Activated naive CD8-positive, alpha-beta T cell treated with anti-CD3 and anti-CD28 coated beads for 36 hours (primary cell): ENCODE data around the gene CACNG6. TPM values are rescaled to one million over a fixed set of nuclear protein-coding genes. Genes with fewer than 3 reads are reported as not detected.
A peak's percentile ranks its signal among the peaks of the same experiment; 100 is the strongest.

ENCODE experiments used
- DNase-seq: peaks from one replicate; pipeline ENCODE4 v3.0.0; 2021
- H3K27ac Mint-ChIP-seq: one replicate; pipeline ENCODE4 v1.8.0; 2022; ENCODE audit warnings: mild to moderate bottlenecking, moderate library complexity, mixed read lengths
- H3K27me3 Mint-ChIP-seq: one replicate; pipeline ENCODE4 v1.8.0; 2022; ENCODE audit warnings: mild to moderate bottlenecking, mixed read lengths
- H3K36me3 Mint-ChIP-seq: one replicate; pipeline ENCODE4 v1.8.0; 2021; ENCODE audit warnings: mild to moderate bottlenecking, mixed read lengths
- H3K4me1 Mint-ChIP-seq: one replicate; pipeline ENCODE4 v1.8.0; 2021; ENCODE audit warnings: mixed read lengths
- H3K4me3 Mint-ChIP-seq: one replicate; pipeline ENCODE4 v1.8.0; 2022; ENCODE audit warnings: mild to moderate bottlenecking, moderate library complexity, mixed read lengths
- H3K9me3 Mint-ChIP-seq: one replicate; pipeline ENCODE4 v1.8.0; 2022; ENCODE audit warnings: mixed read lengths
- total RNA-seq, 2 experiments: library from RNA; stranded (reverse); gene quantifications; one replicate each; pipeline ENCODE4 v1.2.3, GENCODE V29; 2021

The CACNG6 gene
- total RNA-seq, 2 experiments from 2014 or later: not detected

DNA sequence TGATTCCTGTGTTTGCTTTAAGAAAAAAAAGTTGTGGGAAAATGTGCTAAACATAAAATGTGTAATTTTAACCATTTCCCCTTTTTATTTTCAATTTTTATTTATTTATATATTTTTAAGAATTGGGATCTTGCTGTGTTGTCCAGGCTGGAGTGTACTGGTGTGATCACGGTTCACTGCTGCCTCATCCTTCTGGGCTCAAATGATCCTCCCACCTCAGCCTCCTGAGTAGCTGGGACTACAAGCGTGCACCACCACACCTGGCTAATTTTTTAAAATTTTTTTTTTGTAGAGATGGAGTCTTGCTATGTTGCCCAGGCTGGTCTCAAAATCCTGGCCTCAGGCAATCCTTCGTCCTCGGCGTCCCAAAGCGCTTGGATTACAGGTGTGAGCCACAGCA, 19.0 kb downstream of the CACNG6 start:
- DNase-seq: no peak
- H3K27me3 Mint-ChIP-seq: peaks cover 51% of the 10 kb centered on the region

DNA sequence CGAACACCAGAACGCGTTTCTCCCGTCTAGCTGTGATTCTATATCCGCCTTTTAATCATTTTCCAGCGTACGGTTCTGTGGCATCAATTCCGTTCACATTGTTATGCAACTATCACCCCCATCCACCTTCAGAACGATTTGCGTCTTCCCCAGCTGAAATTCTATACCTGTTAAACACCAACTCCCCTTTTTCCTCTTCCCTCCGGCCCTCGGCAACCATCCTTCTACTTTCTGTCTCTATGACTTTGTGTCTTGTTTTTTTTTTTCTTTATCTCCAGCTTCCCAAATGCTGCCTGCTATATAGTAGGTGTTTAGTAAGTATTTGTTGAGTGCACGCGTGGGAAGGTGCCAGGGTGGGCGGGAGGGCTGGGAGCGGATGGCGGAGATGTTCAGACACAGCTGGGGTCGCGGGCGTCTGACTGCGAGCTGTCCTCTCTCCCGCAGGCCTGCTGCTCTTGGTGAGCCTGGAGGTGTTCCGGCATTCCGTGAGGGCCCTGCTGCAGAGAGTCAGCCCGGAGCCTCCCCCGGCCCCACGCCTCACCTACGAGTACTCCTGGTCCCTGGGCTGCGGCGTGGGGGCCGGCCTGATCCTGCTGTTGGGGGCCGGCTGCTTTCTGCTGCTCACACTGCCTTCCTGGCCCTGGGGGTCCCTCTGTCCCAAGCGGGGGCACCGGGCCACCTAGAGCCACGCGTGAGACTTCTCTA, 20.2 kb downstream of the CACNG6 start:
- no peak for DNase-seq
- no peaks in the 10 kb centered on the region for H3K9me3 Mint-ChIP-seq
- no peak overlapping the region for H3K27ac Mint-ChIP-seq
- no peaks in the 10 kb centered on the region for H3K4me1 Mint-ChIP-seq
- H3K36me3 Mint-ChIP-seq: no peaks in the 10 kb centered on the region
- peaks cover 56% of the 10 kb centered on the region for H3K27me3 Mint-ChIP-seq
- H3K4me3 Mint-ChIP-seq: no peak overlapping the region

More for the DNA sequence above, 19.0 kb downstream of the CACNG6 start:
- Mint-ChIP-seq H3K9me3 (no peaks in the 10 kb centered on the region), H3K4me1 (no peaks in the 10 kb centered on the region), H3K27ac (no peak overlapping the region), H3K4me3 (no peak overlapping the region), H3K36me3 (no peaks in the 10 kb centered on the region)

DNA sequence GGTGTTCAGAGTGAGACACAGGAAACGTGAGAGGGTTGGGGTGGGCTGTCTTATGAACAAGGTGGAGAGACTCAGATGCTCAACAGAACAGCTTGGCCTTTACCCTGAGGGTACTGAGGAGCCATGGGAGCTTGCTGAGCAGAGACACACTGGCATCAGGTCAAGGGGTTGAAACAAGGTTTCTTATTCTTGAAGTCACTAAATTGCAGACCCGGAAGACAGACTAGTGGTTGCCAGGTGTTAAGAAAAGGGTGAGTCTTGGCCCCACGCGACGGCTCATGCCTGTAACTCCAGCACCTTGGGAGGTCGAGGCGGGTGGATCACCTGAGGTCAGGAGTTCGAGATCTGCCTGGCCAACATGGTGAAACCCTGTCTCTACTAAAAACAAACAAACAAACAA, 22.4 kb downstream of the CACNG6 start:
- peaks cover 53% of the 10 kb centered on the region for H3K27me3 Mint-ChIP-seq
- H3K4me3 Mint-ChIP-seq: no peak overlapping the region
- H3K27ac Mint-ChIP-seq: no peak overlapping the region
- H3K4me1 Mint-ChIP-seq: no peaks in the 10 kb centered on the region
- no peaks in the 10 kb centered on the region for H3K9me3 Mint-ChIP-seq
- DNase-seq: no peak
- no peaks in the 10 kb centered on the region for H3K36me3 Mint-ChIP-seq

DNA sequence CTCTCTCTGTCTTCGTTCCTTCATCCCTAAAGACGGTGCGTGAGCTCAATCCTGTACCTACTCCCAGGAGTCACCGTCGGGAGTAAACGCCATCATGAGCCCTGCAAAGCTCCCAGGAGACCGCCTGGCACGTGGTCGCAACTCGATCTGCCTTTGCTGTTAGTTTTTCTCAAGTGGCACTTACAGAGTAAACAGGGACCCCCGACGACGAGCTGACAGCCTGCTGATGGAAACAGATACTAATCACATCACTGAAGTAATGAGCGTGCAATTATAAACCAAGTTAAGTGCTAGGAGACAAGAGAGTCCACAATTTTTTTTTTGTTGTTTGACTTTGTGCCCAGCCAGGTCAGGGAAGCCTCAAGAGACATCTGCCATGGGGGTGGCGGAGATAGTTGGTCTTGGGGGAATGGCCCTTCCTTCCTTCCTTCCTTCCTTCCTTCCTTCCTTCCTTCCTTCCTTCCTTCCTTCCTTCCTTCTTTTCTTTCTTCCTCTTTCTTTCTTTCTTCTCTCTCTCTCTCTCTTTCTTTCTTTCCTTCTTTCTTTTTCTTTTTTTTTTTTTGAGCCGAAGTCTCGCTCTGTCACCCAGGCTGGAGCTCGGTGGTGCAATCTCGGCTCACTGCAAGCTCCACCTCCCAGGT, 23.6 kb downstream of the CACNG6 start:
- Mint-ChIP-seq H3K27me3 (peaks cover 53% of the 10 kb centered on the region), H3K9me3 (no peaks in the 10 kb centered on the region), H3K4me3 (no peak overlapping the region), H3K36me3 (no peaks in the 10 kb centered on the region), H3K27ac (no peak overlapping the region), H3K4me1 (peaks cover 2% of the 10 kb centered on the region)
- DNase-seq: no peak

DNA sequence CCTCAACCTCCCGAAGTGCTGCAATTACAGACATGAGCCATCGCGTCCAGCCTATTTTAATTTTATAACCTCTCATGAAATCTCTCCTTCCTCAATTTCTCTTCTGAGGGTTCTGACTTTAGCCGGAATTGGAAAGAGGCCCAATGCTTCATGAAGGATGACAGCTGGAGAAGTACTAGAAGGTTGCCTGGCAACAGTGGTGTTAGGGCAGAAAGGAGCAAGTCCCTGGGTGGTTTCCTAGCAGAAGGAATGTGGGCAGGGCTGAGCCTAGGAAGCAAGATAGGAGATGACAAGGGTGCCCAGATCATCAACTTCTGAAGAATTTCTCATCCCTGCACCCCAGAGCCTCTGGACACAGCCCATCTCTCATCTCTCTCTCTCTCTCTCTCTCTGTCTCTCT, 25.8 kb downstream of the CACNG6 start:
- peaks cover 6% of the 10 kb centered on the region for H3K4me1 Mint-ChIP-seq
- peaks cover 54% of the 10 kb centered on the region for H3K27me3 Mint-ChIP-seq
- H3K27ac Mint-ChIP-seq: no peak overlapping the region
- no peaks in the 10 kb centered on the region for H3K9me3 Mint-ChIP-seq
- H3K4me3 Mint-ChIP-seq: no peak overlapping the region
- H3K36me3 Mint-ChIP-seq: no peaks in the 10 kb centered on the region
- DNase-seq: no peak

DNA sequence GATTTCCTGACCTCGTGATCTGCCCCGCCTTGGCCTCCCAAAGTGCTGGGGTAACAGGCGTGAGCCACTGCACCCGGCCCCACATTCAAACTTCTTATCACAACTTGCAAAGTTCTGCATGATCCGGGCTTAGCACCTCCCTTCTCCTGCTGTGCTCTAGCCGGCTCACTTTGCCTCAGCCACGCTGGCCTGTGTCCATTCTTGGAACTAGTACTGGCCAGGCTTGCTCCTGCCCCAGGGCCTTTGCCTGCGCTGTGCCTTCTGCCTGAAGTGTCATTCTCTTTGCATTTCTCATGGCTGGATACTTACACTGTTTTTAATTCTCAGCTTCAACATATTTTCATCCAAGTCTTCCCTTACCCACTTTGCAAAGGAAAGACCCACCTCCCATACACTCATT, 29.9 kb downstream of the CACNG6 start:
- Mint-ChIP-seq H3K27ac (no peak overlapping the region), H3K36me3 (no peaks in the 10 kb centered on the region), H3K4me3 (no peak overlapping the region), H3K9me3 (no peaks in the 10 kb centered on the region), H3K4me1 (peaks cover 6% of the 10 kb centered on the region), H3K27me3 (peaks cover 60% of the 10 kb centered on the region)
- no peak for DNase-seq

DNA sequence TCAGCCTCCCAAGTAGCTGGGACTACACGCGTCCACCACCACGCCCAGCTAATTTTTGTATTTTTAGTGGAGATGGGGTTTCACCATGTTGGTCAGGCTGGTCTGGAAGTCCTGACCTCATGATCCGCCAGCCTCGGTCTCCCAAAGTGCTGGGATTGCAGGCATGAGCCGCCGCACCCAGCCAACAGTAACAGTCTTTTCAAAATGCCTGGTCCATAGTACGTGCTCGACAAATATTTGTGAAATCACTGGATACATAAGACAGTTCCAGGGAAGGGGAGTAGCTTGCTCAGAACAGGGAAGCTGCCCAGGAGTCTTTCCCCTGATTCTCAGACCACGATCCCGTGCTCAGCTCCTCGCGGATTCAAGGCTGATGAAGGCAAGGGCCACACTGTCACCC, 30.5 kb downstream of the CACNG6 start:
- Mint-ChIP-seq H3K27ac (no peak overlapping the region), H3K9me3 (no peaks in the 10 kb centered on the region), H3K4me3 (no peak overlapping the region), H3K4me1 (peaks cover 6% of the 10 kb centered on the region), H3K36me3 (no peaks in the 10 kb centered on the region), H3K27me3 (peaks cover 64% of the 10 kb centered on the region)
- DNase-seq: no peak

DNA sequence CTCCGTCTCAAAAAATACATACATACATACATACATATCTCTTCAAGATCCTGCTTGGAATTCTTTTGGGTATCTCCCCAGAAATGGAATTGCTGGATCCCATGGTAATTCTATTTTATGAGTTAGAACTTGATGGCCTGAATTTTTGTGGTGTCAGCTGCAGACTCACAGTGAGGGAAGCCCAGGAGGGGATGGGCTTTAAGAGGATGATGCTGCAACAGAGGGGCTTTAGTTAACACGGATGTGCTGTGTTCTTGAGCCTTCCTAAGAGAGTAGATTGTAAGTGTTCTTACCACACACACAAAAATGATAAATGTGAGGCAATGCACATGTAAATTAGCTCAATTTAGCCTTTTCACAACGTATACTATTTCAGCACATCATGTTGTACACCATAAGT, 31.8 kb downstream of the CACNG6 start:
- Mint-ChIP-seq H3K27me3 (peaks cover 61% of the 10 kb centered on the region), H3K4me3 (no peak overlapping the region), H3K36me3 (no peaks in the 10 kb centered on the region), H3K27ac (no peak overlapping the region), H3K9me3 (no peaks in the 10 kb centered on the region), H3K4me1 (peaks cover 6% of the 10 kb centered on the region)
- DNase-seq: no peak

DNA sequence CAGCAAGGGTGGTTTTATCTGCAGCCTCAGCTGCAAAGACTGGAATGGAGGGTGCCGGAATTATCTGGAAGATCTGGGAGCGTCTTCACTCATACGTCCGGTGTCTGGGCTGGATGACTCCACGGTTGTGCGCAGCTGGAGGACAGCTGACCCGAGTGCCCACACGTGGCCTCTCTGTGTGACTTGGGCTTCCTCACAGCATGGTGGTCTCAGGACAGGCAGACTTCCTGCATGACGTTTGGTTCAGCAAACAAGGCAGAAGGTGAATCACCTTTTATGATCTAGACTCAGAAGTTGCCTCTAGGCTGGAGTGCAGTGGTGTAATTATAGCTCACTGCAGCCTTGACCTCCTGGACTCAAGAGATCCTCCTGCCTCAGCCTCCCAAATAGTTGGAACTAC, 33.2 kb downstream of the CACNG6 start:
- Mint-ChIP-seq H3K9me3 (no peaks in the 10 kb centered on the region), H3K27ac (no peak overlapping the region), H3K36me3 (no peaks in the 10 kb centered on the region), H3K4me3 (no peak overlapping the region), H3K4me1 (peaks cover 6% of the 10 kb centered on the region), H3K27me3 (peaks cover 63% of the 10 kb centered on the region)
- DNase-seq: no peak

DNA sequence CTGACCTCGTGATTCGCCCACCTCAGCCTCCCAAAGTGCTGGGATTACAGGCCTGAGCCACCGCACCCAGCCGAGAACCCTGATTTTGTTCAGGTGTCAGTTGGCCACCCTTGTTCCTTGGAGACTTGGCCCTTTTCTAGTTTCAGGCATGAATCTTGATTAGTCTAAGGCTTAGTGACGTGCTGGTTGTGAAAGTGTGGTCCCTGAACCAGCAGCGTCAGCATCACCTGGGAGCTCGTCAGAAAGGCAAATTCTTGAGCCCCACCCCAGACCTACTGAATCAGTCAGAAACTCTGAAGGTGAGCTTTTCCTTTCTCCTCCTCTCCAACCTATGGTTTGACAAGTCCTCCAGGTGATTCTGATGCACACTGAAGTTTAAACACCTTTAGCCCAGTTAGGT, 35.2 kb downstream of the CACNG6 start:
- Mint-ChIP-seq H3K36me3 (no peaks in the 10 kb centered on the region), H3K4me1 (no peaks in the 10 kb centered on the region), H3K27ac (no peak overlapping the region), H3K27me3 (peaks cover 69% of the 10 kb centered on the region), H3K9me3 (no peaks in the 10 kb centered on the region), H3K4me3 (no peak overlapping the region)
- DNase-seq: no peak

DNA sequence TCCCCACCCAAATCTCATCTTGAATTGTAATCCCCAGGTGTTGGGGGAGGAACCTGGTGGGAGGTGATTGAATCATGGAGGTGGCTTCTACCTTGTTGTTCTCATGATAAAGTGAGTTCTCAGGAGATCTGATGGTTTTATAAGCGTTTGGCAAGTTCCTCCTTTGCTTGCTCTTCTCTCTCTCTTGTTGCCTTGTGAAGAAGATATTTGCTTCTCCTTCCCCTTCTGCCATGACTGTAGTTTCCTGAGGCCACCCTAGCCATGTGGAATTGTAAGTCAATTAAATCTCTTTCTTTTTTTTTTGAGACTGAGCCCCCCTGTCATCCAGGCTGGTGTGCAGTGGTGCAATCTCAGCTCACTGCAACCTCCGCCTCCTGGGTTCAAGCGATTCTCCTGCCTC, 37.9 kb downstream of the CACNG6 start:
- Mint-ChIP-seq H3K4me1 (no peaks in the 10 kb centered on the region), H3K9me3 (no peaks in the 10 kb centered on the region), H3K27ac (no peak overlapping the region), H3K27me3 (peaks cover 59% of the 10 kb centered on the region), H3K36me3 (no peaks in the 10 kb centered on the region), H3K4me3 (no peak overlapping the region)
- DNase-seq: no peak

DNA sequence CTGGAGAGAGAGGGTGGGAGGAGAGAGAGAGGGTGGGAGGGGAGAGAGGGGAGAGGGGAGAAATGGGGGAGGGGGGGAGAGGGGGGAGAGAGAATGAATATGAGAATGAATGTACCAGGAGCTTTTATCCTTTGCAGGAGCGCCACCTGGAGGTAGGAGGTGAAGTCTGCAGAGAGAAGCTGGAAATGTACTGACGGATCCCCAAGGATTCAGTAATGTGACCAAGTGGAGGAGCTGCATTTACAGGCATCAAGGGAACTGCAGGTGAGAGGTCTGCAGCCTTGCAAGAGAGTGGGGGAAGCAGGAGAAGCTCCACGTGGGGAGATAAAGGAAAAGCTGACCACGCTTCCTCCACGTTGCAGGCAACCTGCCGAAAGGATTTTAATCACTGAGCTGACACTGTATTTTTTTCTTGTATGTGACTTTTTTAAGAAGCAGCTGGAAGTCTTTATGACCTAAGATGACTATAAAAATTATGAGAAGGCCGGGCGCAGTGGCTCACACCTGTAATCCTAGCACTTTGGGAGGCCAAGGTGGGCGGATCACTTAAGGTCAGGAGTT, 38.6 kb downstream of the CACNG6 start:
- H3K27ac Mint-ChIP-seq: no peak overlapping the region
- DNase-seq: peak; percentile 38
- H3K27me3 Mint-ChIP-seq: peaks cover 59% of the 10 kb centered on the region
- H3K9me3 Mint-ChIP-seq: no peaks in the 10 kb centered on the region
- no peaks in the 10 kb centered on the region for H3K4me1 Mint-ChIP-seq
- H3K4me3 Mint-ChIP-seq: no peak overlapping the region
- no peaks in the 10 kb centered on the region for H3K36me3 Mint-ChIP-seq

DNA sequence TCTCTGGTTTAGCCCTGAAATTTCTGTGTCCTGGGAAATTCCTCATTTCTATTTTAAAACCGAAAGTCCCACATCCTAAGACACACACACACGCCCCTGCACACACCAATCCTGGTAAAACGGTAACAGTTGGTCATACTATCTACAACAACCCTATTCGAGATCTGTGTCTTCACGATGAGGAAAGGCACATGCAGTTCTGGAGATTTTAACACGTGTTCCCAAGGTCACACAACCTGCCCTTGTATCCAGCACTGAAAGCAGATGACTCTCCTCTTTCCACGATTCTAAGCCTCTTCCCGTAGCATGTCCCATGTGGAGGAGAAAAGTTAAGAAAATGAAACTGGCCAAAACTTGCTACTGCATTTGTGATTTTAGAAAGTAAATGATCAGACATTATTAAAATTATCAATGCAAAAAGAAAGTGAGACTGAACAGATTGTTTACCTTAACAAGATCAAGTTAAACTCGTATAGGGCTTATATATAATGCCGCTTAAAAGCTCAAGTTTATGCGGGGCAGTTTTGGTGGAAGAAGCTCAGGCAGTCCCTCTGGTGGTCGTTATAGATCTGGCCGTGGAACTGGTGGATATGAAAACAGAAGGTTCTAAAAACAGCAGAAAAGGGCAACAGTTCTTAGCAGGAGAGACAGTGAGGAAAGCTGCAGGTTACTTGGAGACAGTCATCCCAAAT, 39.6 kb downstream of the CACNG6 start:
- no peaks in the 10 kb centered on the region for H3K36me3 Mint-ChIP-seq
- no peaks in the 10 kb centered on the region for H3K9me3 Mint-ChIP-seq
- no peak for DNase-seq
- peaks cover 62% of the 10 kb centered on the region for H3K27me3 Mint-ChIP-seq
- H3K4me1 Mint-ChIP-seq: no peaks in the 10 kb centered on the region
- H3K27ac Mint-ChIP-seq: no peak overlapping the region
- no peak overlapping the region for H3K4me3 Mint-ChIP-seq

DNA sequence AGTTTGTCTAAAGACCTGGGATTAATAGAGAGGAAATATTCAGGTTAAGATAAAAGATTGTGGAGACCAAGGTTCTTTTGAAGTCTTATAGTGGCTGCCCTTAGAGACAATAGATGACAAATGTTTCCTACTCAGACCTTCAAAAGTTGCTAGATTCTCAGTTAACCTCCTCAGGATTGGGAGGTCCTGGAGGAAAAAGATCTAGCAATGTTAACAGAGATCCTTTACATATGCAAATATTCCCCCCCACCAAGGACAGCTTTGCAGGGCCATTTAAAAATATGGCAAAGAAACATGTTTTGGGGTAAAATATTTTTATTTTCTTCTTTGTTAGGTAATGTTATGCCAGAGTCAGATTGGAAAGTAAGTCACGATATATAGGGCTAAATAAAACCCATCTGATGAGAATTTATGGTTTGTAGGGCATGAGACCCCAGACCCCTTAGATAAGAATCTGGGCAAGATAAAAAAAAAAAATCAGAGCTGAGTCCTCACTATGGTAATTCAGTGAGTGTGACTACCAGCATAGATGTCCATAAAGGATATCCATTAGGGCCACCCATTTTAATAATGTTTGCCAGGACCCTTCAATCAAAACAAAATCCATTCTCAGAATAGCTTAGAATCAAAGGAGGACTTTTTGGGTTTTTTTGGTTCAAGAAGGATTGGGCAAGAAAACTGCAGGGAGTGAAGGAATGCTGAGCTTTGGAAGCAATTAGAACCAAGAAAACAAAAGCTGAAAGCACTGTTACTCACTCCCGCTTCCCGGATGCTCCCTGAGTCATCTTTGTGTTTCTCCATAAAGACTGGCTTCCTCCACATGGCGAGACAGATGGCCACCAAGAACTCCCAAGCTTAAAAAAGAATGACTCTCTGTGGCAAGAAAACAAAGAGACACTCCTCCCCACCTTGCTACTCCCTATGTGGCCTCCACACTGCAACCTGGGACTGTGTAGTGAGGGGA, 44.1 kb downstream of the CACNG6 start:
- H3K9me3 Mint-ChIP-seq: no peaks in the 10 kb centered on the region
- peaks cover 36% of the 10 kb centered on the region for H3K27me3 Mint-ChIP-seq
- H3K27ac Mint-ChIP-seq: no peak overlapping the region
- no peak overlapping the region for H3K4me3 Mint-ChIP-seq
- no peak for DNase-seq
- no peaks in the 10 kb centered on the region for H3K4me1 Mint-ChIP-seq
- H3K36me3 Mint-ChIP-seq: no peaks in the 10 kb centered on the region
